ENCODE data around the gene PYGL.

PYGL gene

GRCh38 chr14:50871228-50871627 is 73.1 kb downstream of the PYGL start:
- no peak for DNase-seq

- DNase-seq: no peak
Measured at GRCh38 chr14:50865391-50866076, 78.7 kb downstream of the PYGL start.

GRCh38 chr14:50864946-50865345 is 79.3 kb downstream of the PYGL start:
- no peak for DNase-seq

- DNase-seq: no peak
Measured at GRCh38 chr14:50864237-50864636, 80.0 kb downstream of the PYGL start.

- DNase-seq: no peak
Measured at GRCh38 chr14:50862036-50862570, 82.2 kb downstream of the PYGL start.

- peak; percentile 80 for DNase-seq
Measured at GRCh38 chr14:50860478-50861086, 83.7 kb downstream of the PYGL start.

GRCh38 chr14:50859296-50859624 is 85.0 kb downstream of the PYGL start:
- peak; percentile 34 for DNase-seq

- DNase-seq: no peak
Measured at GRCh38 chr14:50856660-50857059, 87.6 kb downstream of the PYGL start.

GRCh38 chr14:50855558-50855957 is 88.7 kb downstream of the PYGL start:
- DNase-seq: no peak

Measured in DMS79 (cell line).